Body of pancreas (tissue), 4 donors: Measurements from ENCODE around the gene SUCLG1.

Experiments used
- CTCF ChIP-seq, 7 experiments: fragments of 450-650 bp in 4 of 7; fragments of 200-600 bp in 3 of 7; sonication (generic) in 3 of 7; IDR thresholded peaks; one replicate each; pipeline ENCODE4 v1.5.1; 2016 to 2019; ENCODE audit warnings: antibody characterized with exemption in 7 of 7
- POLR2A ChIP-seq, 3 donors: fragments of 450-650 bp; IDR thresholded peaks; one replicate each; pipeline ENCODE4 v1.6.1; 2016; ENCODE audit warnings: antibody characterized with exemption in 3 of 3, mild to moderate bottlenecking in 2 of 3

- no peak for TF ChIP-seq CTCF (IDR thresholded peaks at IDR 0.05)
- TF ChIP-seq POLR2A (IDR thresholded peaks at IDR 0.05), result no peak
Observed at GRCh38 chr2:84493514-84493913, 34.4 kb upstream of the SUCLG1 start.
